SK-N-MC (cell line): ENCODE results near the gene PLXDC2.

Experiments
- EZH2 ChIP-seq: fragments of 200-600 bp; sonication (generic); IDR thresholded peaks from one replicate; pipeline ENCODE4 v1.6.1; 2017; ENCODE audit warnings: antibody characterized with exemption
- FOXP2 ChIP-seq: optimal IDR thresholded peaks from 2 replicates; pipeline ENCODE3; 2011; ENCODE audit warnings: mild to moderate bottlenecking, moderate library complexity; ENCODE audit not compliant: insufficient read depth; ENCODE audit errors: extremely low read length, control extremely low read depth
- POLR2AphosphoS5 ChIP-seq: IDR thresholded peaks from 2 replicates; pipeline ENCODE4 v1.6.1; 2012; ENCODE audit warnings: mild to moderate bottlenecking, low read depth, low read length, borderline replicate concordance

- no peak for TF ChIP-seq EZH2
- TF ChIP-seq POLR2AphosphoS5 = no peak
- no peak for TF ChIP-seq FOXP2
These were observed 158.3 kb downstream of the PLXDC2 start for GRCh38 chr10:19974554-19974953.
